GM12878 (cell line): Measurements from ENCODE around the gene DCAF4. TPM values are rescaled to one million over a fixed set of nuclear protein-coding genes. Genes with fewer than 3 reads are reported as not detected.

ENCODE experiments used
- ATAC-seq: fragments of 200-7000 bp; cut with Tn5 transposase; 3 replicates; pipeline ENCODE4 v1.9.1; 2020; ENCODE audit warnings: mild to moderate bottlenecking, moderate library complexity
- BruUV-seq: library from RNA; stranded (reverse); fragments of 400-500 nt; replicated peaks from 2 replicates; lab custom pipeline; 2021; lab: Mats Ljungman, UMichigan
- CTCF ChIA-PET: fragments of 300-600 bp; sonication (Branson Sonifier 250); formaldehyde crosslinking; extraction: SDS; loops from one replicate; lab custom pipeline; 2021; ENCODE audit warnings: inconsistent platforms; lab: Yijun Ruan, JAX
- POLR2A ChIA-PET: fragments of 350-600 bp; formaldehyde crosslinking; extraction: SDS; loops from one replicate; lab custom pipeline; 2021; ENCODE audit warnings: inconsistent platforms; lab: Charles Lee
- RAD21 ChIA-PET: fragments of 300-600 bp; sonication (Branson Sonifier 250); formaldehyde crosslinking; loops from one replicate; lab custom pipeline; 2023; ENCODE audit warnings: antibody characterized with exemption; ENCODE audit not compliant: unreplicated experiment; lab: Charles Lee
- SMC1A ChIA-PET: fragments of 300-600 bp; sonication (Branson Sonifier 250); formaldehyde crosslinking; loops from one replicate; lab custom pipeline; 2023; ENCODE audit not compliant: unreplicated experiment, uncharacterized antibody; lab: Charles Lee
- DNase-seq: peaks from one replicate; pipeline ENCODE4 v3.0.0-alpha.2; 2011; ENCODE audit warnings: low read depth, low spot score
- FAIRE-seq: peaks from 3 replicates; lab custom pipeline; 2011; peaks lifted over from hg19 to GRCh38; lab: Jason Lieb, UNC
- H2AFZ ChIP-seq: 2 replicates; pipeline ENCODE4 v1.6.0; 2011; ENCODE audit warnings: low read depth, low read length, control low read depth; ENCODE audit not compliant: control insufficient read depth
- H3K27ac ChIP-seq: 2 replicates; pipeline ENCODE4 v1.5.1; 2011; ENCODE audit warnings: control low read depth; ENCODE audit not compliant: control insufficient read depth, insufficient read depth
- H3K27me3 ChIP-seq, 2 experiments: replicated peaks in 1 of 2; 2 replicates each; pipeline versions ENCODE4 v1.6.0 to v1.6.1; 2011; ENCODE audit warnings: low read length in 1 of 2; ENCODE audit not compliant: control insufficient read depth in 2 of 2, insufficient read depth in 2 of 2
- H3K36me3 ChIP-seq, 2 experiments: 2 replicates each; pipeline ENCODE4 v1.5.1; 2011; ENCODE audit warnings: low read length in 1 of 2; ENCODE audit not compliant: control insufficient read depth in 2 of 2, insufficient read depth in 2 of 2
- H3K4me1 ChIP-seq: 2 replicates; pipeline ENCODE4 v1.6.1; 2011; ENCODE audit warnings: mild to moderate bottlenecking, low read length, moderate library complexity, mixed read lengths; ENCODE audit not compliant: control insufficient read depth, insufficient read depth
- H3K4me2 ChIP-seq: 2 replicates; pipeline ENCODE4 v1.6.0; 2011; ENCODE audit warnings: control low read depth; ENCODE audit not compliant: control insufficient read depth, insufficient read depth
- H3K4me3 ChIP-seq: fragments of 200-600 bp; sonication (generic); 2 replicates; pipeline ENCODE4 v1.5.1; 2016
- H3K79me2 ChIP-seq: 2 replicates; pipeline ENCODE4 v1.6.0; 2011; ENCODE audit warnings: low read length; ENCODE audit not compliant: control insufficient read depth, insufficient read depth
- H3K9ac ChIP-seq: 2 replicates; pipeline ENCODE4 v1.8.0; 2011; ENCODE audit warnings: low read length, control low read depth, mixed read lengths; ENCODE audit not compliant: control insufficient read depth, insufficient read depth
- H3K9me3 ChIP-seq: replicated peaks from 3 replicates; pipeline ENCODE4 v1.5.1; 2011; ENCODE audit warnings: mild to moderate bottlenecking, low read length; ENCODE audit not compliant: control insufficient read depth, insufficient read depth
- H4K20me1 ChIP-seq: 2 replicates; pipeline ENCODE4 v1.6.0; 2011; ENCODE audit not compliant: control insufficient read depth, insufficient read depth
- CTCF ChIP-seq, 3 experiments: IDR thresholded peaks in 2 of 3; conservative IDR thresholded peaks in 1 of 3; 2 replicates each; pipeline ENCODE4 v1.5.1; 2011; ENCODE audit warnings: low read depth in 3 of 3, low read length in 3 of 3, mild to moderate bottlenecking in 3 of 3, control low read depth in 2 of 3, moderate library complexity in 2 of 3, inconsistent platforms in 1 of 3, mixed read lengths in 1 of 3; ENCODE audit not compliant: control insufficient read depth in 2 of 3, insufficient read depth in 1 of 3; ENCODE audit errors: extremely low read depth in 1 of 3
- FOXK2 ChIP-seq: fragments of 450-650 bp; IDR thresholded peaks from 2 replicates; pipeline ENCODE4 v1.6.1; 2017; ENCODE audit warnings: mild to moderate bottlenecking, moderate library complexity
- NFYA ChIP-seq: IDR thresholded peaks from 2 replicates; pipeline ENCODE4 v1.6.1; 2011; ENCODE audit warnings: low read depth, mild to moderate bottlenecking, low read length, improper control_type of control experiment, borderline replicate concordance
- PKNOX1 ChIP-seq: fragments of 450-650 bp; IDR thresholded peaks from 2 replicates; pipeline ENCODE4 v1.6.1; 2016; ENCODE audit warnings: mild to moderate bottlenecking
- ZNF622 ChIP-seq: fragments of 450-650 bp; IDR thresholded peaks from 2 replicates; pipeline ENCODE4 v1.6.1; 2017; ENCODE audit warnings: mild to moderate bottlenecking, inconsistent platforms
- WGBS: methylation state at CpG from one replicate; pipeline ENCODE4 v1.1.6; 2016; ENCODE audit warnings: low lambda C conversion rate; ENCODE audit not compliant: insufficient replicate concordance, insufficient coverage; ENCODE audit errors: missing lambda C conversion rate; 5-methylcytosine and 5-hydroxymethylcytosine counted together
- in situ Hi-C: fragments of 300-500 bp; cut with MboI; formaldehyde crosslinking; loops from 9 replicates; pipeline ENCODE4 v1.14.3; 2018; ENCODE audit warnings: mixed read lengths
- intact Hi-C: fragments of 100-400 bp; cut with micrococcal nuclease; formaldehyde crosslinking; loops from one replicate; pipeline ENCODE4 v1.14.2; 2022; ENCODE audit not compliant: unreplicated experiment
- polyA plus RNA-seq, 11 experiments: library from polyadenylated mRNA; depleted of rRNA in 4 of 11; unstranded in 6 of 11; stranded (reverse) in 5 of 11; fragments of >200 nt; fragmentation: Nextera tagmentation in 4 of 11; fragmentation: Illumina TruSeq in 1 of 11; extraction: Ambion mirVana in 4 of 11; extraction: Trizol in 1 of 11; gene quantifications; 1 replicate in 1 of 11; 2 replicates in 10 of 11; pipeline versions ENCODE4 v1.2.1 to v1.2.3, GENCODE V29; 2011 to 2016; ENCODE audit warnings: inconsistent platforms in 2 of 11, missing spikeins in 2 of 11, low read depth in 1 of 11
- total RNA-seq, 4 experiments: library from RNA; depleted of rRNA in 3 of 4; stranded (reverse); fragments of >200 nt in 3 of 4; fragmentation: Illumina TruSeq in 1 of 4; extraction: Trizol in 1 of 4; gene quantifications; 2 replicates each; pipeline versions ENCODE4 v1.2.1 to v1.2.3, GENCODE V29; 2013 to 2021

Gene DCAF4
- total and polyA plus RNA-seq, 10 of the 15 experiments (the other 5 are each of a cell fraction or from before 2014, with no cell fraction given): 2.6 to 51.1 (median 21.0) TPM

- WGBS: 56% methylated on average over 9 of the region's 9 CpGs
- H3K4me2 ChIP-seq: no peak overlapping the region
- no peaks in the 10 kb centered on the region for H4K20me1 ChIP-seq
- H2AFZ ChIP-seq: no peak overlapping the region
- ATAC-seq (no peak), FAIRE-seq (no peak), DNase-seq (no peak)
- H3K9ac ChIP-seq: no peak overlapping the region
- no peaks in the 10 kb centered on the region for H3K79me2 ChIP-seq
- ChIA-PET CTCF (interaction anchor here (0.7 to 1.5 kb wide), 7 partner anchors 12 to 404 kb away, joined by 3 to 5 read pairs (median 4); no protein-coding TSS in a partner anchor), SMC1A (interaction anchor here (0.9 to 1.2 kb wide), 4 partner anchors 11 to 404 kb away, joined by 3 to 6 read pairs (median 4); no protein-coding TSS in a partner anchor), POLR2A (no interaction called here), RAD21 (interaction anchor here (1.0 to 1.6 kb wide), 3 partner anchors 14 to 411 kb away, joined by 3 to 7 read pairs (median 4); no protein-coding TSS in a partner anchor)
- intact Hi-C loops (no loop called here), in situ Hi-C loops (no loop called here)
- no peaks in the 10 kb centered on the region for H3K9me3 ChIP-seq
- H3K27me3 ChIP-seq: no peaks in the 10 kb centered on the region; a peak in 1 of 4 replicates
- no peak overlapping the region for H3K27ac ChIP-seq
- TF ChIP-seq NFYA (no peak), ZNF622 (no peak), PKNOX1 (no peak)
- H3K4me3 ChIP-seq: no peak overlapping the region
- H3K4me1 ChIP-seq: no peaks in the 10 kb centered on the region
- no peaks in the 10 kb centered on the region for H3K36me3 ChIP-seq
- BruUV-seq: no TSS peak
These were observed 9.0 kb upstream of the DCAF4 start for GRCh38 chr14:72917094-72917802.

- no peak for DNase-seq
- Histone ChIP-seq H3K27ac (no peak overlapping the region), H3K79me2 (no peaks in the 10 kb centered on the region), H4K20me1 (no peaks in the 10 kb centered on the region), H2AFZ (no peak overlapping the region), H3K4me3 (no peak overlapping the region), H3K4me2 (no peak overlapping the region), H3K9ac (no peak overlapping the region), H3K36me3 (no peaks in the 10 kb centered on the region), H3K4me1 (no peaks in the 10 kb centered on the region), H3K9me3 (no peaks in the 10 kb centered on the region), H3K27me3 (no peaks in the 10 kb centered on the region; a peak in 1 of 4 replicates)
- in situ Hi-C loops (no loop called here), intact Hi-C loops (no loop called here)
- RAD21 ChIA-PET: no interaction called here
- FAIRE-seq: no peak
- POLR2A ChIA-PET: interaction anchor here (0.7 to 0.8 kb wide), 2 partner anchors 28 to 400 kb away, joined by 3 to 4 read pairs; no protein-coding TSS in a partner anchor
- ATAC-seq: no peak
- TF ChIP-seq FOXK2: no peak
- peak in 2 of 3 experiments; percentile 7 to 9; a peak in 2 of 6 replicates for TF ChIP-seq CTCF (IDR thresholded peaks at IDR 0.05 in 2 of 3, conservative IDR thresholded peaks at IDR 0.05 in 1 of 3; ENCODE audit: control insufficient read depth in 2 of 3, extremely low read depth in 1 of 3, insufficient read depth in 1 of 3, low read depth in 3 of 3, low read length in 3 of 3)
- no peak for TF ChIP-seq PKNOX1
- BruUV-seq: no TSS peak
- SMC1A ChIA-PET: interaction anchor here (1.3 kb wide), 1 partner anchor 406 kb away, joined by 3 read pairs; no protein-coding TSS in a partner anchor
- CTCF ChIA-PET: interaction anchor here (1.9 kb wide), 1 partner anchor 406 kb away, joined by 5 read pairs; no protein-coding TSS in a partner anchor
- 48% methylated on average over 2 of the region's 2 CpGs for WGBS
These were observed 6.3 kb upstream of the DCAF4 start for GRCh38 chr14:72920008-72920407.
